ENCODE measurements around the gene ZDHHC21.

ZDHHC21 gene

DNA sequence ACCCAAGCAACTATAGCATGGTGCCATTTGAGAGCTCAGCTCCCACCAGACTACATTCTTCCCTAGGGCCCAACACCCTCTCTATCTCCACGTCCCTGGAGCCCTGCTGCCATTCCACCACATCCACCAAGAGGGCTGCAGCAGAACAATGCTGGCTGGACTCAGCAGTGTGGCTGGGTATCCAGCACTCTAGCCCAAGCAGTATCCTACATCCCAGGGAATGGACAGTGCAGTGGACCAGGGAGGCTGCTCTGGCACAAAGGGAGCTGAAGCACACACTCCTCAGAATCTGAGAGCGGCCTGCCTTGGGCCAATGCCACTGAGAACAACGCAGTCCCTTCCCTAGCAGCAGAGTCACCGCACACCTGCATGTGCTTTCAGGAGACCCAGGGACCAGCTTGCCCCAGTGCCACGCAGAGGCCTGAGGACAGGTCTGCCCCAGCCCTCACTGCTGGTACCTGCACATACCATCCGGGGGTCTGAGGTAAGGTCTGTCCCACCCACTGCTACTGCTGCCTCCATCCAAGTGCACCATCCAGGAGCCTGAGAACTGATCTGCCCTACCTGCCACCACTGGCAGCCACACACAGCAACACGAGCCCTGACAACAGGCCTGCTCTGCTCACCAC lies 95.9 kb downstream of the ZDHHC21 start:
- no peak for DNase-seq

DNA sequence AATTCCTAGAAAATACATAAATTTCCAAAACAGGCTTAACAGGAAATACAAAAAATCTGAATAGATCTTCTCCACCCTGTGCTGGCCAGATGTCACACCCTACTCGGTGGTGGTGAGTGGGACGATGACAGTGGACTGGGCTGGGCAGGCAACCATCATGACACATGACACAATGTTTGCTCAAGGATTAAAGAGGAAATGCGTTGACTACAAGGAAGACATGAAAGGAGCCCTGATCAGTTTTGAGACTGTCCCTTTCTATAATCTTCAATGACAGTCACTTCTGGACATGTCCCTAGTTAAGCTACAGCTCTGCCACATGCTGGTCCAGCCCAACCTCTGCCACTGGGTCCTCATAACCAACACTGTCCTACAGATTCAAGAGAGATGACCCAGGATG lies 99.8 kb downstream of the ZDHHC21 start:
- DNase-seq = no peak

DNA sequence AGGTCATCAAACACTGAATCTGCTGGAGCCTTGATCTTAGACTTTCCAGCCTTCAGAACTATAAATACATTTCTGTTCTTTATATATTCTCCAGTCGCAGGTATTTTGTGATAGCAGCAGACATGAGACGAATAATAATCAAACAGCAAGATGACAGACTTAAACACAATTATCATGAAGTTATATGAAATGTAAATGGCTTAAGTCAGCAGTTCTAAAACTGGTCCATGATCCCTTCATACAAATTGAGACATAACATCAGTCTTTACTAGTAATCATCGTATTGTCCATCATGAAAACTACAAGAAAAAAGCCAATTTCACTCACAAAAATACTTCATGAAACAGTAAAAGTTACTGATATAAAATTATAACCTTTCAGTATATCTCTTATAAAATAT lies 101.8 kb downstream of the ZDHHC21 start:
- DNase-seq = no peak

DNA sequence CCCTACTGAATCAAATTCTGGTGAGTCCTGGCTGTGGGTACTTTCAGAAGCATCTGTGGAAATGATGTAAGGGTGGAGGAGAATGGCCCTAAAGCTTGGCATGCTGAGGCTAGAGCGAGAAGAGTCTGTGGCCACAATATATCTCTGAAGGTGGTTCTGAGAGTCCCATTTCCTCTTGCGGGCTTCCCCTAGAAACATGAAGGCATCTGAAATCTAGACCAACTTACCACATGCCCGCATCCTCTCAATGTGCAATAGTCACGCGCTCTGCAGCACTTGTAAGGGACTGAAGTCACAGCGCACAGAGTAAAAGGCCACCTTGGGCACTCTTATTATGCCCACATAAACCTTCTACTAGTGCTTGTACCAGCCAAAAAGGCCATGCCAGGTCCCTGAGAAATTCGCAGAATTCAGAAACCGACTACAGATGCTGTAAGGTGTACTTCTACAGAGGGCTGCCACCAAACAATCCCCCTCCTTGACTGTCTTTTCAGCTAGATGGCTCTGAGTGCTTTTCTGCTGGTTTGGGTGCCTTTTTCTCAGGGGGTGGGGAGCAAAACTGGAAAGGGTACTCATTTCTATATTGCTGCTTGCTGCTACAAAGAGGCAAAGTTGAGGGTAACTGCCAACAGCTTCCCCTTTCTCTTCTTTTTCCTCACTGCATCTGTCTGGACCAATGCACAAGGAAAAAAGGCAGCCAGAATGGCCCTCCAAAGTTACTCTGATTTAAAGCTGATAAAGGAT lies 107.3 kb downstream of the ZDHHC21 start:
- no peak for DNase-seq

DNA sequence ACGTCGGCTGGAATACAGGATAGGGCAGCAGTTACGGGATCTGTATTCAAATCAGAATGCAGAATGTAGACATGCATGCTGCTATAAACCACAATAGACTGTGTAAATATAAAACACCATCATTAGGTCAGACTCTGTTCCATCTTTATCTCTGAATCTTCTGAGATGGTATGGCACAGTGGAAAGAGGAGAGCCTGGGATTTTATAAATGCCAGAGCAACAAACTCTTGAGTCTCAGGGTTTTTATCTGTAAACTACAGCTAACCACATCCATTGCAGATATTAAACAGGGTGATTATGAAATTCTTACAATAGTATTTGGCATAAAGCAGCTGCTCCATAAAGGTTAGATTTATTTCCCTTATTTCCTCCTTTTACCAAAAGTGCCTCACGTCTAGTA lies 108.7 kb downstream of the ZDHHC21 start:
- DNase-seq = no peak

DNA sequence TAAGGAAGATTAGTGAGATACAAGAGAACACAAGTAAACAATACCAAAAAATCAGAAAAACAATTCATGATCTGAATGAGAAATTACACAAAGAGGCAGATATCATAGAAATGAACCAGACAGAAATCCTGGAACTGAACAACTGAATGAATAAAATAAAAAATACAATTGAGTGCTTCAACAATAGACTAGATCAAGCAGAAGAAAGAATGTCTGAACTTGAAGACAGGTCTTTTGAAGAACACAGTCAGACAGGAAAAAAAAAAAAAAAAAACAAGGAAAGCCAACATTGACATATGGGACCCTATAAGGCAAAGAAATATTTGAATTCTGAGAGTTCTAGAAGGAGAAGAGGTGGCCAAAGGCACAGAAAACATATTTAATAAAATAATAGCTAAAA lies 115.2 kb downstream of the ZDHHC21 start:
- no peak for DNase-seq

DNA sequence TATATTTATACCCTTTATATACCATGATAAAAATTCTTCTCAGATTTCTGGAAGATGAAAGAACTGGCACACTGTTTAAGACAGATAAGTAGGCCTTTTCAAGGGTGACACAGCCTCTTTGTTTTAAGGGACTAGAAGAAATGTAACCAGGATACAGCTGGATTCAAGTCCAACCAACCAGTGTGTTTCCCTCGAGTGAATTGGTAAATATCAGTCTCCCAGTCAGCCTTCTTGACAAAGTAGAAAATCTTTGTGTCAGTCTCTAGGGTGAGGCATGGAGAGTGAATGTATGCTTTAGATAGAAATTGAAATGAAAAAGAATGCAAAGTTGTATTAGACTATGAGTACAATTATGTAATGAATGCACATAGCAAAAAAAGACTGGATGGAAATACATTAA lies 119.1 kb downstream of the ZDHHC21 start:
- DNase-seq = no peak

DNA sequence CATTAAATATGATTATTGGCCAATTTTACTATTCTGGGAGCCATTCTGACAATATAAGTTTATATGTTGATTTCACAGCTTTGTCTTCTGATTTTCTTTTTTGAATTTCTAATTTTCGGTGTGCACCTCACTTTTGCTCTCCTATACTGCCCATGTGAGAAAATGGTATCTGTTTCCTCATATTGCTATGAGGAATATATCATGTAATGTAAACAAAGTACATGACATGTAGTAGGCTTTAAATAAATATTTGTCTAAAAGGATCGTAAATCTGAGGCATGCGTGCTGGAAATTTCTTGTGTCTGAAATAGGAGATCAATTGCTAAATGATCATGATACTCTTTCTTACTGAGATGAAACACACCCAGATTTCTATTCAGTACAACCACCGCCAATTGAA lies 119.9 kb downstream of the ZDHHC21 start:
- no peak for DNase-seq

DNA sequence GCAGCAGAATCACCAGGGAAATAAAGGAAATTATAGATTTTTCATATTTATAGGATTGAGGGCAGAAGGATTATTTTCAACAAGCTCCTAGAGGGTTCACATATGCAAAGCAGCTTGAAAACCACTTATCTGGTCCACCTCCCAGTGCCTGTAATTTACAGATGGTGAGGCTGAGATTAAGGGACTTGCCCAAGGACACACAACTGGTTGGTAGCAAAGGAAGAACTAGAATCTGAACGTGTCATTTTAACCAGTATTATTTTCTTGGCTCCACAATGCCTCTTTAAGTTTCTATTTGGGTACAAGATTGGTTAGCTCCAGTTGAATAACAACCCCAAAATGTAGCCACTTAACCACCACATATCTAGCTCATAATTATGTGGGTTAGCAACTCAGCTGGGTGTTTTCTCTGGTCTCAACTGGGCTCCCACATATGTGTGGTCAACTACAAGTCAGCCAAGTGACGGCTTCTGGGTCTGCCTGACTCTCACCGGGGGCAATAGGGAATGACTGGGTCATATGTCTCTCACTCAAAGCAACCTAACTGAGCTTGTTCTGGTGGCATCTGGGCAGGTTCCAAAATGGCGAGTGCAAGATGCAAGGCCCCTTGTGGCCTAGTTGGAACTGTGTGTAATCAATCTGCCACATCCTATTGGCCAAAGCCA lies 127.7 kb downstream of the ZDHHC21 start:
- DNase-seq = no peak

DNA sequence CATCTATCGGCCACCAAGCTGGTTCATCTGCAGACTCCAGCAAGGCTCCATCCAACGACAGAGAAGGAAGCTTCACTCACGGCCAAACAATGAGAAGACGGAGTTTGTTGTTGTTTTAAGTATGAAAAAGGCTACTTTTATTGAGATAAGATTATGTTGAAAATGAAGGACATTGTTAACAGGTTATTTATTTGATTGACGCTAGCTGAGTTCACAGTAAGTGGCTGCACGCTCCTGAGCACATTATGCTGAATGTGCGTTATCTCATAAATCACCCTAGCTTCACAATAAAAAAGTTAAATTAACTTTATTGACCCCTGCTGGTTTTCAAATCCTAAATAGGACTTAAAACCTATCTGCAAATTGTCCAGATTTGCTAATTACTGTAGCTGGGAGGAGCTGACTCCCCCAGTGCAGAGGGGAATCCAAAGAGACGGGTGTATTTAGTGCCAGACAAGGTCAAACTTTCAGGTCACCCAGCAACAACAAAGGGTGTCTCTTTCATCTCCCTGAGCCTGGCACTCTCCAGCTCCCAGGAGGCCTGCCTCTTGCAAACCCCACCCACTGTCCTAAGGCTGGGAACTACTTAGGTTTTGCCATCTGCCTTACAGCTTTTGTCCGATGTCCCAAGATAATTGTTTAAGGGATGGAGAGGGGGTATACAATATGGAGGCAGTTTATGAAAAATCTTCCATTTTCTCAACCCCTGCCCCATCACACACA lies 129.2 kb downstream of the ZDHHC21 start:
- DNase-seq = no peak

DNA sequence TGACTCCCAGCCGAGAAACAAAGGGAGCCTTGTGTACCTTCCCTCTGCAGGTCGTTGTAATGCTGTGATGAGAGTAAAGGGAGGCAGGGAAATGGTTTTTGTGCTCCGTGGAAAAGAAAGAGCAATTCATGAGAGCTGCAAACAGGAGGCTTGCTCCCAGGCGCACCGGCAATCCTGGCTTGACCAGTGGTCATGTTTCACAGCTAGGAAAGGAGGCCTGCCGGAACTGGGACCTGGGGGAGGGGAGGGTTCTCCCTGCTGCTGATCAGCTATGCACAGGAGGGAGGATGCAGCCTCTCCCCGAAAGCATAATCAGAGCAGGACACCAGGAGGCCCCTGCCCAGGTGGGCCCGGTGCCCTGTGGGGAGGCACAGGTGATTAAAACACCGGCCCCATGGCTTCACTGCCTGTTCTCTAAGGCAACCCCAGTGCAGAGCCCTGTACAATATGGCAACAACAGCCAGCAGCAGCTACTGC lies 131.3 kb downstream of the ZDHHC21 start:
- no peak for DNase-seq

All from NCI-H187 treated with DMSO at 0.1 percent for 48 hours (cell line).